GM21515 (cell line): ENCODE results near the gene SDSL.

ENCODE experiments used
- ATAC-seq: cut with Tn5 transposase; IDR thresholded peaks from one replicate; pipeline ENCODE4 v1.9.1; 2021; ENCODE audit not compliant: unreplicated experiment

The SDSL gene

DNA sequence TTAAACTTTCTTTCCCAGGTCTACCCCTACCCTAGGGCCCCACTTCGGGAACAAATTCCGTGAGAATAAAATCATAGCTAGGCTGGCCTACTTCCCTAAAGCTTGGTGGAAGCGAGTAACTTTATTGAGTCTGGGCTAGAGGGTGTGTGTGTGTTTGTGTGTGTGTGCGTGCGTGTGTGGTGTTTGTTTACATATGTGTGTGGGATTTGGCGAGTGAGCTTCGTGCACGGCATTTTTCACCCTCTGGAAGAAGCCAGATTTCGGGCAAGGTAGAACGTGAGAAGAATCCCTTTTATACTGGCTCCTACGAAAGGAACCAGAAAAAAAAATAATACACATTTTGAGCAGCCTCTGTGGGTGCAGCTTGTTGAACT, 57.0 kb downstream of the SDSL start:
- no peak for ATAC-seq

GRCh38 chr12:113479590-113480335, 57.6 kb downstream of the SDSL start:
- no peak for ATAC-seq

DNA sequence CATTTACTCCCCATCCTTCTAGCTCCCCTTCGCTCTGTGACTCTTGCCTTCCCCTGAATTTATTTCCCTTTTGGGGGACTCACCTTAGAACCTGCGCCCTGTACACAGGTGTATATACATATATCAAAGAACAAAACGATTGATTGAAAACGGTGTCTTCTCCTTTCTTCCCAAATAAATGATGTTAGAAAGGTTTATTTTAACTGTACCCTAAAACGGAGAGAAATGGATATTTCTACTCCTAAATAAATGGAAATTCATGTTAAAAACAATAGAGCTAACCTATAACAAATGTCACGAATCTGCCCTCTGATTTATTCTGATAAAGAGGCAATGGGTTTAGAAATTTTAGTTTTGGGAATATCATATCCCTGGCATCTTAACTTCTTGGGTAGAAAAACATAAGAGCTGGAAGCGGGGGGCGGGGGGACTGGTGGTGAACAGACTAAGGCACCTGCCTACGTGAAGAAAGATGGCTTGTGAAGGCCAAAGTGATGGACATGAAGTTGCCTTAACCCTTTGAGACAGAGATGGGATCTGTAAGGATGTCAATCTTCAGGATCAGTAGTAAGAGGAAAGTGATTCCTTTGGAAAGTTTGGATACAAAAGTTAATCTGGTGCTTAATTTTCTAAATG, 58.3 kb downstream of the SDSL start:
- no peak for ATAC-seq

GRCh38 chr12:113482334-113482733, 60.2 kb downstream of the SDSL start:
- ATAC-seq: no peak

DNA sequence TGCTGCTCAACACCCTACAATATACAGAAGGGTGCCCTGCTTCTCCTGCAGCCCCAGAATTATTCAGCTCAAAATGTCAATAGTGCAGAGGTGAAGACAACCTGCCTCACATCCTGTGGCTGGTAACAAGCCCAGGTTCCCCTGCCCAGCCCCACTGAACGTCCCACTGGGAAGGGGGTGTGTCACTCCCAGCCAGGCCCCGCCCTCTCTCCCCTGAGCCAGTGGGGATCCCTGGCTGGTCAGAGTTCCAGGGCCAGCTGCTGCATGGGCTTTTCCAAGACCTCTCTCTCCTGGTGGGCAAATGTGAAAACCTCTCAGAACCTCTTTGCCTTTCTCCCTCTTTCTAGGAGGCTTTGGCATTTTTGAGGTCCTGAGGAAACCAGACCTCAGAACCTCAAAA, 63.1 kb downstream of the SDSL start:
- no peak for ATAC-seq

DNA sequence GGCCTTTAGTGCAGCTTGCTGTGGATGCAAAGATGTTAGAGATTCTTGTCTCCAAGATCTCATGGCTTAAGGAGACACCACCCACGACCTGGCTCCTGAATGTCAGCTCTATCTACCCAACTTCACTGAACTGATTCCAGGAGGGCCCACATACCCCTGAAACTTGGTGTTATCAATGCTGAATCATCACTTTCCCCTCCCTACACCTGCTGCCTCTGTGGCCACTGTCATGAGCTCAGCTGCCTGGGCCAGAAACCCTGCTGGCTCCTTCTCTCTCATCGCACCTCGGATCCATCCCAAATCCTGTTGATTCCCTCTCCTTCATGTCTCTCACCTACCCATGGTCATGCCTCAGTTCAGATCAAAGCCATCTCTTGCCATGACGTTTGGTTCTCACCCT, 64.5 kb downstream of the SDSL start:
- no peak for ATAC-seq
